ENCODE results near the gene AP5Z1. TPM values are rescaled to one million over a fixed set of nuclear protein-coding genes. Genes with fewer than 3 reads are reported as not detected.

Gene AP5Z1
- total RNA-seq, 1 experiment from 2014 or later, result 66.8 TPM

GRCh38 chr7:4794591-4795350 is 19.3 kb downstream of the AP5Z1 start:
- TSS peak; percentile 75 for BruUV-seq (replicated peaks)
- no peaks in the 10 kb centered on the region for H3K9me3 Mint-ChIP-seq (ENCODE audit: unreplicated experiment)
- H3K36me3 ChIP-seq (ENCODE audit: control insufficient read depth, insufficient read depth, low read length), result no peaks in the 10 kb centered on the region
- no peaks in the 10 kb centered on the region for H3K9me3 ChIP-seq
- DNase-seq, result peak; percentile 57 to 77
- ChIA-PET POLR2A (no interaction called here), CTCF (no interaction called here)
- H3K27me3 ChIP-seq (replicated peaks; ENCODE audit: control insufficient read depth, insufficient read depth, low read length), result no peaks in the 10 kb centered on the region
- H3K4me3 ChIP-seq (ENCODE audit: low read depth, low read length), result no peak overlapping the region
- no peak for TF ChIP-seq CTCF (IDR thresholded peaks at IDR 0.05; ENCODE audit: insufficient read depth in 1 of 2, low read depth in 1 of 2, low read length in 1 of 2, severe bottlenecking in 1 of 2, unreplicated experiment in 1 of 2)
- H3K27me3 Mint-ChIP-seq (ENCODE audit: insufficient read depth, unreplicated experiment), result no peaks in the 10 kb centered on the region
- peak overlapping the region; percentile 79 for H3K27ac Mint-ChIP-seq (ENCODE audit: unreplicated experiment)
- intact Hi-C loops (cut with micrococcal nuclease; ENCODE audit: unreplicated experiment), result no loop called here
- H3K4me3 Mint-ChIP-seq (ENCODE audit: unreplicated experiment), result peak overlapping the region; percentile 34
- peaks cover 41% of the 10 kb centered on the region for H3K36me3 Mint-ChIP-seq (ENCODE audit: insufficient read depth, unreplicated experiment)
- peaks cover 9% of the 10 kb centered on the region for H3K4me1 Mint-ChIP-seq (ENCODE audit: low read depth, unreplicated experiment)
- peaks cover 15% of the 10 kb centered on the region for H3K4me1 ChIP-seq

- Mint-ChIP-seq H3K4me1 (ENCODE audit: low read depth, unreplicated experiment) (peaks cover 9% of the 10 kb centered on the region), H3K27me3 (ENCODE audit: insufficient read depth, unreplicated experiment) (no peaks in the 10 kb centered on the region), H3K9me3 (ENCODE audit: unreplicated experiment) (no peaks in the 10 kb centered on the region), H3K27ac (ENCODE audit: unreplicated experiment) (no peak overlapping the region), H3K36me3 (ENCODE audit: insufficient read depth, unreplicated experiment) (peaks cover 31% of the 10 kb centered on the region), H3K4me3 (ENCODE audit: unreplicated experiment) (no peak overlapping the region)
- Histone ChIP-seq H3K27me3 (replicated peaks; ENCODE audit: control insufficient read depth, insufficient read depth, low read length) (no peaks in the 10 kb centered on the region), H3K4me3 (ENCODE audit: low read depth, low read length) (no peak overlapping the region), H3K9me3 (no peaks in the 10 kb centered on the region), H3K36me3 (ENCODE audit: control insufficient read depth, insufficient read depth, low read length) (no peaks in the 10 kb centered on the region), H3K4me1 (peaks cover 15% of the 10 kb centered on the region)
- DNase-seq, result no peak
- CTCF ChIA-PET, result no interaction called here
- TF ChIP-seq CTCF (IDR thresholded peaks at IDR 0.05; ENCODE audit: insufficient read depth in 1 of 2, low read depth in 1 of 2, low read length in 1 of 2, severe bottlenecking in 1 of 2, unreplicated experiment in 1 of 2), result no peak
- BruUV-seq (replicated peaks), result no TSS peak
- intact Hi-C loops (cut with micrococcal nuclease; ENCODE audit: unreplicated experiment), result no loop called here
- POLR2A ChIA-PET, result interaction anchor here (0.5 kb wide), 1 partner anchor 12 kb away, joined by 4 read pairs; no protein-coding TSS in a partner anchor
These were observed 21.0 kb downstream of the AP5Z1 start for GRCh38 chr7:4796453-4796852.

- Histone ChIP-seq H3K36me3 (ENCODE audit: control insufficient read depth, insufficient read depth, low read length) (no peaks in the 10 kb centered on the region), H3K4me1 (peaks cover 10% of the 10 kb centered on the region), H3K9me3 (no peaks in the 10 kb centered on the region), H3K4me3 (ENCODE audit: low read depth, low read length) (no peak overlapping the region), H3K27me3 (replicated peaks; ENCODE audit: control insufficient read depth, insufficient read depth, low read length) (no peaks in the 10 kb centered on the region)
- Mint-ChIP-seq H3K9me3 (ENCODE audit: unreplicated experiment) (no peaks in the 10 kb centered on the region), H3K36me3 (ENCODE audit: insufficient read depth, unreplicated experiment) (peaks cover 28% of the 10 kb centered on the region), H3K27me3 (ENCODE audit: insufficient read depth, unreplicated experiment) (no peaks in the 10 kb centered on the region), H3K4me3 (ENCODE audit: unreplicated experiment) (no peak overlapping the region), H3K27ac (ENCODE audit: unreplicated experiment) (no peak overlapping the region), H3K4me1 (ENCODE audit: low read depth, unreplicated experiment) (peaks cover 9% of the 10 kb centered on the region)
- TF ChIP-seq CTCF (IDR thresholded peaks at IDR 0.05; ENCODE audit: insufficient read depth in 1 of 2, low read depth in 1 of 2, low read length in 1 of 2, severe bottlenecking in 1 of 2, unreplicated experiment in 1 of 2), result peak; percentile 81 to 87
- peak in 1 of 2 experiments; percentile 70 for DNase-seq
- no TSS peak for BruUV-seq (replicated peaks)
- intact Hi-C loops (cut with micrococcal nuclease; ENCODE audit: unreplicated experiment), result no loop called here
- CTCF ChIA-PET, result interaction anchor here (0.6 to 1.1 kb wide), 5 partner anchors 16 to 287 kb away, joined by 3 to 7 read pairs (median 3); partner anchors contain the start of gene AP5Z1
- POLR2A ChIA-PET, result no interaction called here
These were observed 22.7 kb downstream of the AP5Z1 start for GRCh38 chr7:4797858-4798705.

Measured in Caco-2 (cell line).